Glutamatergic neuron (in vitro differentiated cells): Measurements from ENCODE around the gene CCDC197. TPM values are rescaled to one million over a fixed set of nuclear protein-coding genes. Genes with fewer than 3 reads are reported as not detected.

Experiments used
- DNase-seq: peaks from one replicate; pipeline ENCODE4 v3.0.0; 2022
- H3K27ac Mint-ChIP-seq: one replicate; pipeline ENCODE4 v1.8.0; 2020; ENCODE audit warnings: mild to moderate bottlenecking, mixed read lengths, inconsistent platforms; ENCODE audit not compliant: unreplicated experiment
- H3K27me3 Mint-ChIP-seq: one replicate; pipeline ENCODE4 v1.8.0; 2020; ENCODE audit warnings: mild to moderate bottlenecking, moderate library complexity, mixed read lengths, inconsistent platforms; ENCODE audit not compliant: unreplicated experiment
- H3K36me3 Mint-ChIP-seq: one replicate; pipeline ENCODE4 v1.8.0; 2020; ENCODE audit warnings: mild to moderate bottlenecking, mixed read lengths, inconsistent platforms; ENCODE audit not compliant: unreplicated experiment
- H3K4me1 Mint-ChIP-seq: one replicate; pipeline ENCODE4 v1.8.0; 2020; ENCODE audit warnings: mild to moderate bottlenecking, low read depth, mixed read lengths, inconsistent platforms; ENCODE audit not compliant: unreplicated experiment
- H3K4me3 Mint-ChIP-seq: one replicate; pipeline ENCODE4 v1.8.0; 2020; ENCODE audit warnings: mild to moderate bottlenecking, mixed read lengths, inconsistent platforms; ENCODE audit not compliant: unreplicated experiment
- H3K9me3 Mint-ChIP-seq: one replicate; pipeline ENCODE4 v1.8.0; 2020; ENCODE audit warnings: mild to moderate bottlenecking, moderate library complexity, mixed read lengths, inconsistent platforms; ENCODE audit not compliant: unreplicated experiment
- CTCF ChIP-seq: fragments of 200-600 bp; sonication (generic); IDR thresholded peaks from one replicate; pipeline ENCODE4 v1.5.0; 2021; ENCODE audit not compliant: partially characterized antibody, unreplicated experiment
- total RNA-seq: library from RNA; stranded (reverse); fragmentation: NEBNext Ultra II Directional; extraction: Animal tissue kit (Norgen Biotek cat#: 25700); gene quantifications from one replicate; pipeline ENCODE4 v1.2.1, GENCODE V29; 2021; ENCODE audit not compliant: unreplicated experiment

CCDC197 gene
- total RNA-seq, 1 donor from 2014 or later: not detected

- DNase-seq: no peak
- peaks cover 25% of the 10 kb centered on the region for H3K9me3 Mint-ChIP-seq
- H3K27me3 Mint-ChIP-seq: peaks cover 14% of the 10 kb centered on the region
- peak overlapping the region; percentile 90 for H3K27ac Mint-ChIP-seq
- peaks cover 38% of the 10 kb centered on the region for H3K4me1 Mint-ChIP-seq
- peak overlapping the region; percentile 64 for H3K4me3 Mint-ChIP-seq
- no peak for TF ChIP-seq CTCF
- no peaks in the 10 kb centered on the region for H3K36me3 Mint-ChIP-seq
Measured at GRCh38 chr14:93969082-93969828, 27.8 kb upstream of the CCDC197 start.

- peak overlapping the region; percentile 94 for H3K27ac Mint-ChIP-seq
- H3K27me3 Mint-ChIP-seq: peaks cover 18% of the 10 kb centered on the region
- H3K9me3 Mint-ChIP-seq: peaks cover 32% of the 10 kb centered on the region
- TF ChIP-seq CTCF: peak; percentile 8
- H3K4me1 Mint-ChIP-seq: peaks cover 48% of the 10 kb centered on the region
- H3K36me3 Mint-ChIP-seq: peaks cover 1% of the 10 kb centered on the region
- DNase-seq: no peak
- peak overlapping the region; percentile 78 for H3K4me3 Mint-ChIP-seq
Measured at GRCh38 chr14:93970585-93970964, 26.5 kb upstream of the CCDC197 start.

GRCh38 chr14:93970965-93971634, 26.0 kb upstream of the CCDC197 start:
- Mint-ChIP-seq H3K36me3 (peaks cover 5% of the 10 kb centered on the region), H3K4me3 (peak overlapping the region; percentile 78), H3K4me1 (peaks cover 54% of the 10 kb centered on the region), H3K9me3 (peaks cover 34% of the 10 kb centered on the region), H3K27me3 (peaks cover 21% of the 10 kb centered on the region), H3K27ac (peak overlapping the region; percentile 94)
- TF ChIP-seq CTCF: no peak
- DNase-seq: peak; percentile 80

- TF ChIP-seq CTCF: no peak
- peaks cover 56% of the 10 kb centered on the region for H3K4me1 Mint-ChIP-seq
- H3K4me3 Mint-ChIP-seq: peak overlapping the region; percentile 78
- no peak for DNase-seq
- peaks cover 33% of the 10 kb centered on the region for H3K9me3 Mint-ChIP-seq
- peaks cover 21% of the 10 kb centered on the region for H3K27me3 Mint-ChIP-seq
- H3K27ac Mint-ChIP-seq: peak overlapping the region; percentile 94
- peaks cover 5% of the 10 kb centered on the region for H3K36me3 Mint-ChIP-seq
Measured at GRCh38 chr14:93971635-93972027, 25.5 kb upstream of the CCDC197 start.

- TF ChIP-seq CTCF: no peak
Measured at GRCh38 chr14:93972618-93973205, 24.4 kb upstream of the CCDC197 start.

More at GRCh38 chr14:93972618-93973205, 24.4 kb upstream of the CCDC197 start:
- peaks cover 60% of the 10 kb centered on the region for H3K4me1 Mint-ChIP-seq
- no peak overlapping the region for H3K4me3 Mint-ChIP-seq
- peaks cover 21% of the 10 kb centered on the region for H3K27me3 Mint-ChIP-seq
- H3K27ac Mint-ChIP-seq: no peak overlapping the region
- peaks cover 5% of the 10 kb centered on the region for H3K36me3 Mint-ChIP-seq
- no peak for DNase-seq
- peaks cover 33% of the 10 kb centered on the region for H3K9me3 Mint-ChIP-seq
